GM18870 (cell line): ENCODE results near the gene DGCR2.
"Not testable (repeated sequence)": the region's sequence is repeated elsewhere in the genome, so short reads cannot be mapped to it uniquely, and the experiment has no call there.

Experiments used
- ATAC-seq: cut with Tn5 transposase; IDR thresholded peaks from one replicate; pipeline ENCODE4 v1.9.1; 2021; ENCODE audit warnings: moderate library complexity; ENCODE audit not compliant: unreplicated experiment

DGCR2 gene

GRCh38 chr22:19045094-19045493, 77.1 kb downstream of the DGCR2 start:
- no peak for ATAC-seq

GRCh38 chr22:19044381-19044780, 77.8 kb downstream of the DGCR2 start:
- no peak for ATAC-seq

GRCh38 chr22:19043121-19044085, 78.8 kb downstream of the DGCR2 start:
- ATAC-seq = no peak

GRCh38 chr22:19042285-19043120, 79.7 kb downstream of the DGCR2 start:
- no peak for ATAC-seq

- no peak for ATAC-seq
Observed at GRCh38 chr22:19041704-19042074, 80.5 kb downstream of the DGCR2 start.

- ATAC-seq = no peak
Observed at GRCh38 chr22:19040888-19041703, 81.1 kb downstream of the DGCR2 start.

- ATAC-seq = no peak
Observed at GRCh38 chr22:19040391-19040861, 81.8 kb downstream of the DGCR2 start.

- ATAC-seq = no peak
Observed at GRCh38 chr22:19039796-19040280, 82.4 kb downstream of the DGCR2 start.

- ATAC-seq = no peak
Observed at GRCh38 chr22:19039448-19039780, 82.8 kb downstream of the DGCR2 start.

- ATAC-seq = no peak
Observed at GRCh38 chr22:19038728-19039447, 83.3 kb downstream of the DGCR2 start.

- no peak for ATAC-seq
Observed at GRCh38 chr22:19038164-19038546, 84.1 kb downstream of the DGCR2 start.

- ATAC-seq = no peak
Observed at GRCh38 chr22:19037282-19038163, 84.7 kb downstream of the DGCR2 start.

GRCh38 chr22:19036523-19037273, 85.5 kb downstream of the DGCR2 start:
- no peak for ATAC-seq

GRCh38 chr22:19036229-19036522, 86.0 kb downstream of the DGCR2 start:
- no peak for ATAC-seq

GRCh38 chr22:19035474-19036228, 86.6 kb downstream of the DGCR2 start:
- no peak for ATAC-seq

GRCh38 chr22:19035126-19035473, 87.1 kb downstream of the DGCR2 start:
- ATAC-seq = not testable (repeated sequence)

GRCh38 chr22:19034724-19035120, 87.5 kb downstream of the DGCR2 start:
- ATAC-seq = not testable (repeated sequence)
